Hepatocyte (in vitro differentiated cells): ENCODE results near the gene KIRREL3.

Experiments
- CTCF ChIP-seq: fragments of 200-600 bp; sonication (generic); IDR thresholded peaks from 2 replicates; pipeline ENCODE4 v1.5.1; 2016; ENCODE audit warnings: antibody characterized with exemption, mild to moderate bottlenecking; ENCODE audit not compliant: poor library complexity
- EZH2 ChIP-seq: fragments of 200-600 bp; sonication (generic); IDR thresholded peaks from 2 replicates; pipeline ENCODE4 v1.6.1; 2016; ENCODE audit warnings: antibody characterized with exemption, mild to moderate bottlenecking, borderline replicate concordance
- EZH2phosphoT487 ChIP-seq: fragments of 200-600 bp; sonication (generic); IDR thresholded peaks from one replicate; pipeline ENCODE4 v1.6.1; 2018; ENCODE audit warnings: antibody characterized with exemption, mild to moderate bottlenecking, low read depth, moderate library complexity; ENCODE audit not compliant: unreplicated experiment, severe bottlenecking

- TF ChIP-seq EZH2 (no peak), CTCF (no peak), EZH2phosphoT487 (no peak)
Measured at GRCh38 chr11:127027789-127028188, 27.2 kb upstream of the KIRREL3 start.
